NK-92 (cell line): ENCODE measurements around the gene POLG2.

ENCODE experiments used
- DNase-seq: peaks from one replicate; lab custom pipeline; 2025; ENCODE audit not compliant: unreplicated experiment; lab: John Stamatoyannopoulos, UW

Gene POLG2

GRCh38 chr17:64496786-64497564, at the start of gene POLG2:
POLG2 (minus strand) TSS chr17:64497054; CDS start chr17:64496968, 86 bp downstream.
- DNase-seq: peak; percentile 62

DNA sequence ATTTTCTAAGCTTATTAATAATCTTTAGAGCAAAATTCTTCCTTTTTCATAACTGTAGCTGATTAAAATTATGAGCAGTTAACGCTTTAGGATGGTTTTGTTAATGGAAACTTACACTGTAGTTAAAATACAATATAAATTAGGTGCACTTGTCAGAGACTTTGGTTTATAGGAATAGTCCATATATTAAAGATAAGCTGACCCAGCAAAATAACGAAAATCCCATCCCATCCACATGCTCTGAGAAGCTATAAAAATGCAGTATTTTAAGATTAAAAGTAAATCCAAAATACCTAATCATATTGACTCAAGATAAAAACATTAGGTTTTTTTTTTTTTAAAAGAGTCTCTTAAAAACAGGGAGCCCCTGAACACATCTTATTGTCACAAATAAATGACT, 47.9 kb upstream of the POLG2 start:
- no peak for DNase-seq

DNA sequence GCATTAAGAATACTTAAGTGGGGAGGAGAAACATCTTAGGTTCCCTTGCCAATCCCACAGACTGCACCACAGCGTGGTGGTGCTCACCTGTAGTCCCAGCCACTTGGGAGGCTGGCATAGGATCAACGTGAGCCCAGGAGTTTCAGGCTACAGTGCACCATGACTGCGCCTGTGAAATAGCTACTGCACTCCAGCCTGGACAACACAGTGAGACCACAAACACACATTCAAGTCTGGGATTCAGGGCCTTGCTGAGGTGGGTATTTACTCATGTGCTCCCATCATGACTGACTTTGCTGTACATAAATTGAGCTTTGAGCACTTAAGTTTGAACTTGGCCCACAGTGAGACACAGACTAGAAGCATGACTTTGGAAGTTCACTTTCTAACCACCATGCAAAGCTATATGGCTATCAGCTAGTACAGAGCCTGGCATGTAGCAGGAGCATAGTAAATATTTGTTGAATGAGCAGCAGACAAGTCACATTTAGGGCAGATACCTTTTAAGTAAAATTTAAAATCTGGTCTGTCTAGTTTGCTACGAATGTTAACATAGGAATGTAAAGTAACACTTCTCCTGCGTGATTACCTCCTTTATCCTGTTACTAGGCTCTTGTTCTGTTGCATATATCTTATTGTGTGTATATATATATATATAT, 43.4 kb upstream of the POLG2 start:
- DNase-seq: no peak

DNA sequence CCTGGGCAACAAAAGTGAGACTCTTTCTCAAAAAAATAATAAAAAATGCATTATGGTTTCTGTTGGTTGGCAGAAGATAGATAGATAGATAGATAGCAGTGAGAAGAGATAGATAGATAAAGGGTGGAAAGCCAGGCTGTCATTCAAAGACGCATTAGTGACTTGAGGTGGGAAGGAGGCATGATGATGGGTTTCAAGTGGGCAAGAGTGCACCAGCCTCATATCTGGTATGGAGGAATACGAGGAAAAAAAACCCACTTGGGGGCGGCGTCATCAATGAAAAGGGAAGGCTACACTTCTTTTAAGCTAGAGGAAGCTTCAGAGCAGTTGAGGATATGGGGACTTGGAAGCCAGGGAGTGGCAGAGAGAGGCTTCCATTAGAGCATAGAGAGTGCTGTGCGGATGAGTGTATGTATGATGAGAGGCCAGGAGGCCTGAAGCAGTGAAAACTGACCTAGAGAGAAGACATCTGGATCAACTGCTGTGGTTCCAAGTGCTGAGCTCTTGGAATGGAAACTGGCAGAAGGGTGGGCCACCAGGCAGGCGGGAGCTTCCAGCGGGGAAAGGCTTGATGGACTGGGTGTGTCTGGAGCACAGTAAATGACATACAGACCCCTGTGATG, 41.8 kb upstream of the POLG2 start:
- no peak for DNase-seq

DNA sequence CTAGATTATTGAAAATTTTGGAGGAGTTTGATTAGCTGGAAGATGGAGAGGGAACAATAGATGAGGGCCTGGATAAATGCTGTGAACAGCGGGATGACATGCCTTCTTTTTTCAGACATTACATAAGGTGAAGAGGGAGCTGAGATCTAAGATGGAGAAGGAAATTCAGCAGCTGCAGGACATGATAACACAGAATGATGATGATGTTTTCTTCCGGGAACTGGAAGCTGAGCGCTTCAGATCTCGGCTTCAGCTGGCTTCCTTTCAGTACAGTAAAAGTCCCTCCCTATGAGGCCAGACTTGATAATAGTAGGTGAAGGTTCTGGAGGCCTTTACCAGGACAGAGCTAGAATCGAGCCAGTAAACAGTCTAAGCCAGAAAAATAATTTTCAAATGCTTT, 40.6 kb upstream of the POLG2 start:
- DNase-seq: no peak

GRCh38 chr17:64536913-64537312, 40.1 kb upstream of the POLG2 start:
- no peak for DNase-seq

DNA sequence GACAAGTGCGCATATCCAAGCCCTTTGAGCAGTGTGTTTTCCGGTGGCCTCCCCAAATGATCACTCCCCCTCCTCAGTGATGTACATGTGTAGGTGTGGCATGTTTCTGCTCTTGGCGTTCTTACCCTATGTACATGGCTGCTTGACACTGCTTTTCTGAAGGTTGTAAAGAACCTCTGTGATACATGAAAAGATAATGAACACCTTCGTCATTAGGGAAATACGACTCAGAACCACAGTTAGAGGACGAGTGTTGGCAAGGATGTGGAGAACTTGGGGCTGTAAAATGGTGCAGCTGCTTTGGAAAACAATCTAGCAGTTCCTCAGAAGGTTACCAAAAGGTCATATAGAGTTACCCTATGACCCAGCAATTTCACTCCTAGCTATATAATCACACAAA, 38.5 kb upstream of the POLG2 start:
- DNase-seq: no peak

GRCh38 chr17:64534187-64534586, 37.3 kb upstream of the POLG2 start:
- DNase-seq: no peak

GRCh38 chr17:64533784-64534183, 36.9 kb upstream of the POLG2 start:
- DNase-seq: no peak

GRCh38 chr17:64532409-64532808, 35.6 kb upstream of the POLG2 start:
- DNase-seq: no peak

DNA sequence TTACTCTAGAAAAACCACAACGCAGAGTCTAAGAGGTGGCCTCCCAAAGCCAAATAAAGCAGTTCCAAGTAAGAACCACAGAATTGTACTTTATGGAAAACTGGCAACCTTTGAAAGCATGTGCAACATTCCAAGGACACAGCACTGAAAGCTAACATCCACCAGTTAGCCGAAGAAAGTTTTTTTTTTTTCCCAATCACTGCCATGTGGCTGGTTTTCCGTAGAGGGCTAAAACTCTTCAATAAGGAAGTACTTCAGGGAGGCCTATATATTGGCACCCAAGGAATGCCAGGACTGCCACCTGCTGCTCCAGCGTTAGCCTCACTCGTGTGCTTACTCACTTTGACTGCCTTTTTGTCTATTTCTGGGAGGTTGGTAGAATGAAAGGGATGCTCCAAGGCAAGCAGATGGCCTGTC, 35.1 kb upstream of the POLG2 start:
- DNase-seq: no peak

DNA sequence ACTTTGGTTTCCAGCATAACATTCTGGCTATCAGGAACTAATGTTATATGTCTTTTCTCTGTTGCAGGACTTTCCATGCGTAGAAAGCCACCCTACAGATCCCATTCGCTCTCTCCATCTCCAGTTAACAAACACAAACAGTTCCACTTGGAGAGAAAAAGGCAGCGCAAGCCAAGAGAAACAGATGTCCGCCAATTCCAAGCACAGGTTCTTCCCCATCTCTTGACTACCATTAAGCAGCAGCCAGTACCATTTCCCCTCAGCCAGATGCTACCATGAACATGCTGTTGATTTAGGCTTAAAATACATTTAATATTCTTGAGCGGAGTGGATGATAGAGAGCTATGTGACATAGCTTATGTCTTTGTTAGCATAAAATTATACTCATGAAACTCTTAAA, 32.4 kb upstream of the POLG2 start:
- DNase-seq: no peak

- no peak for DNase-seq
Measured at GRCh38 chr17:64527914-64528313, 31.1 kb upstream of the POLG2 start.

DNA sequence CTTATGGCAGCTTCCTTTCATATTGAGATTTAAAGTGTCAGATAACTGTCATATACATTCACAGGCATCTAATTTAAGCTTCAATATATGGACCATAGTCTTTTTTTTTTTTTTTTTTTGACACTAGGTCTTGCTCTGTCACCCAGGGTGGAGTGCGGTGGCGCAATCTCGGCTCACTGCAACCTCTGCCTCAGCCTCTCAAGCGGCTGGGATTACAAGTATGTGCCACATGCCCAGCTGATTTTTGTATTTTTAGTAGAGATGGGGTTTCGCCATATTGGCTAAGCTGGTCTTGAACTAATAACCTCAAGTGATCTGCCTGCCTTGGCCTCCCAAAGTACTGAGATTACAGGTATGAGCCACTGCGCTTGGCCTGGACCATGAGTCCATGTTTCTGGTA, 23.5 kb upstream of the POLG2 start:
- DNase-seq: no peak

DNA sequence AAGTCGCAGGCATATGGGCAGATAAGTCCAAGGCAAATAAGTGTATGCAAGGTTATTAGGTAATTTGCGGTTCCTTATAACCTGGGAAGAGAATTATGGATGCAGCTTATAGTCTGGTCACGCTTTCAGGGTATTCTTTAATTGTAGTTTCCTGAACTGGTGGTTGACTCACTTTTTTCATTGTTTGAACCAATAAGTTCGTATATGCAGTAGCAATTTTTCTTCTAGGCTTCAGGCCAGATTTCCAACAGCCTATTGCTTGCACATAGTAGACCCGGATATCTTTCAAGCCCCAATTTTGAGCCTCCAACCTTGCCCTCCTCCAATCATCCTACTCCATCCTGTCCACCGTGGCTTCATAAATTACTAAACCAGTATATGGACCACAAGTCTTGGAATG, 22.7 kb upstream of the POLG2 start:
- no peak for DNase-seq

DNA sequence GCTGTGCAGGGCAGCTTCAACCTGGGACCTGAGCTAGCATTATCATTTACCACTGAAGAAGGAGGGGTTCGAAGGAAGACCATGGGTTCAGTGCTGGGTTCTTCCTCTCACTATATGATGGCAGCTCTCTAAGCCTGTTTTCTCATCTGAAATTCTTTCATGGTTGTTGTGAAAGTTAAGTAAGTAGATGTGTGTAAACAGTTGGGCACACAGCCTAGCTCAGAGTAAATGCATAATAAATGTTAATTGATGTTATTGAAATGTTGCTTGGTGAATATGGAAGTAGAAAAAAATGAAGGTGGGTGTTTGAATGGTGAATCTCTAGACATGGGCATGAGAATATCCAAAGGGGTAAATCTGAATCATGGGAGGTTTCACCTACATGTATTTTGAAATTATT, 19.0 kb upstream of the POLG2 start:
- no peak for DNase-seq

DNA sequence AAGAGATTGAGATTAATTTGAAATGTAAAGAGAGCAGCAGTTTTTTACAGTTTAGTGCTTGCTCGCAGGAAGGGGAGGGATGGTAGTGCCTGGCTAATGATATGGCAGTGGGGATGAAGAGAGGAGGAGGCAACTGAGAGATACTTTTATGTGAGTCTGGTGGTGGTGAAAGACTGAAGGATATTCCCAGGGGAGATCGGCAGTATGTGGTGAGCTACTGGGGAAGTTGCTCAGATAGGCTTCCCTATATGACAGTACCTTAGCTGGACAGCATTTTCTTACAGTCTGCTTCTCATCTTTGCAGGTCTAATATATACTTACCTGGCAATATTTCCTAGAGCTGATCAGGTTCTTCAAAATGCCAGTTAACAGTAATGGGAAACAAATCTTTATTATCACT, 18.6 kb upstream of the POLG2 start:
- no peak for DNase-seq

- no peak for DNase-seq
Measured at GRCh38 chr17:64509179-64509578, 12.3 kb upstream of the POLG2 start.

DNA sequence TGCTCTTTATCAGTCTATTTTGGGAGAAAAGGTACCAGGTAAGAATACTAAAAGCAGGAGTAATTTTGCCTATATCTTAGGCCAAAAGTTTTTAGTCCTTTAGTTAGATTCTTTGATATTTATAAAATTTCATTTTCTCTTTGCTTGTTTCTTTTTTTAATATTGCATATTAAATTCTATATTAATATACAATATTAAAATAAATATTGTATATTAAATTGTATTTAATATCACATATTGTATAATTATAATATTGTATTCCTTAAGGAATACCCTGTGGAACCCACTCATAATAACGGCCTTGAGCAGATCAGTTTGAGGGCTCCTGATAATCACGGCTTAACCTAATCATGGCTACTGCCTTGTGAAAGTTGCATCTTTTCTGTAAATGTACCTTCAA, 11.8 kb upstream of the POLG2 start:
- no peak for DNase-seq

DNA sequence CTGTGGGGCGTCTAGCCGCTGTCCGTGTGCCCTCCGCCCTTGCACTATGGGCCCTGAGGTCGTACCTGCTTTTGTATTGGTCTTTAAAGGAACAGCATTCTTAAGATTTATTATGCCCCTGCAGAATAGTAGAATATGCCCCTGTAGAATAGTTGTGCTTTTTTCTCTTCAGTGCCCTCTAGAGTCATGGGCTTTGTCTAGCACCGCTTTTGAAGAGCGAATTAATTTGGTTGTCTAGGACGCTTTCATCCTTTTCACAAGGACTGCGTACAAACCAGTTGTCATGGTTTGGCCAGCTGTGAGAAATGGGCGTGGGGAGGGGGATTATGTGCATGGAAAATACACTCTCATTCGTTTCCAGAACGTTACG, 10.5 kb upstream of the POLG2 start:
- no peak for DNase-seq

- peak; percentile 55 for DNase-seq
Measured at GRCh38 chr17:64506576-64507412, 9.9 kb upstream of the POLG2 start, which contains the start of gene CEP95. CEP95 (plus strand) TSS chr17:64506977; CDS start chr17:64507098, 121 bp downstream.
